DLD1 (cell line): Measurements from ENCODE around the gene KDM2A.

Experiments
- in situ Hi-C: cut with HindIII; loops from 2 replicates; pipeline ENCODE4 v1.10.0; 2017; ENCODE audit warnings: low sequenced_read_pairs

Gene KDM2A

GRCh38 chr11:67270256-67271204 is 151.5 kb downstream of the KDM2A start:
- in situ Hi-C loops, result no loop called here

- in situ Hi-C loops, result no loop called here
These were observed 152.1 kb downstream of the KDM2A start for GRCh38 chr11:67271205-67271540.

DNA sequence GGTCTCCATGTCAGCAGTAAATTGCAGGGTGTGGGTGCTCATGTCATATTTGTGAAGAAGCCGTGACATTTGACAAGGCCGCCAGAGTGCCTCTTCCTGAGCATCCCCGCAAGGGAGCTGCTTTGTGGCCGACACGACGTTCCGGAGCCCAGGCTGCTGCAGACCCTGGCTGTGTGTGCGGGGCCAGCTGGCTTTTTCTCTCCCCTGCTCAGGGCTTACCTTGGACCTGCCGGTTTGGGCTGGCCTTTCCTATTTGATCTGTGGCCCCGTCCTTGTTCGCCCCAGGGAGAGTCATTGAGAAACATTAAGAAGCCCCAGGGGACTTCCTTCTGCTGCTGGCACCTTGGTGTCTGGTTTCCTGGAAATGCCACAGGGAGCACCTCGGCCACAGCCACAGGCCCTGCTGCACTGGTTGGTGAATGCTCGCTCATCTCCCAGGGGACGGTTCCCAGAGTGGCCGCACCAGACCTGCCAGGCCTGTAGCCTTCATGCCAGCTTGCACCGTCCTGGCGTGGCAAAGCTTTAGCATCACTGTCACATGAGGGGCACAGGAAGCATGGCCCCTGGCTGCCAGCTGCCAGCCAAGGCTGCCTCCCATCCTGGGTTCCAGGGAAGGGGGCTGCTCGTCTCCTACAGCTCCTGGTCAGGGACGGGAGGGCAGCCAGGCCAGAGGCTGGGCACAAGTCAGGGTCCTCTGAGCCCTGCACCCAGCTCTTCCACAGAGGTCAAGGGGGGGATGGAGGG is 152.7 kb downstream of the KDM2A start:
- in situ Hi-C loops, result no loop called here

DNA sequence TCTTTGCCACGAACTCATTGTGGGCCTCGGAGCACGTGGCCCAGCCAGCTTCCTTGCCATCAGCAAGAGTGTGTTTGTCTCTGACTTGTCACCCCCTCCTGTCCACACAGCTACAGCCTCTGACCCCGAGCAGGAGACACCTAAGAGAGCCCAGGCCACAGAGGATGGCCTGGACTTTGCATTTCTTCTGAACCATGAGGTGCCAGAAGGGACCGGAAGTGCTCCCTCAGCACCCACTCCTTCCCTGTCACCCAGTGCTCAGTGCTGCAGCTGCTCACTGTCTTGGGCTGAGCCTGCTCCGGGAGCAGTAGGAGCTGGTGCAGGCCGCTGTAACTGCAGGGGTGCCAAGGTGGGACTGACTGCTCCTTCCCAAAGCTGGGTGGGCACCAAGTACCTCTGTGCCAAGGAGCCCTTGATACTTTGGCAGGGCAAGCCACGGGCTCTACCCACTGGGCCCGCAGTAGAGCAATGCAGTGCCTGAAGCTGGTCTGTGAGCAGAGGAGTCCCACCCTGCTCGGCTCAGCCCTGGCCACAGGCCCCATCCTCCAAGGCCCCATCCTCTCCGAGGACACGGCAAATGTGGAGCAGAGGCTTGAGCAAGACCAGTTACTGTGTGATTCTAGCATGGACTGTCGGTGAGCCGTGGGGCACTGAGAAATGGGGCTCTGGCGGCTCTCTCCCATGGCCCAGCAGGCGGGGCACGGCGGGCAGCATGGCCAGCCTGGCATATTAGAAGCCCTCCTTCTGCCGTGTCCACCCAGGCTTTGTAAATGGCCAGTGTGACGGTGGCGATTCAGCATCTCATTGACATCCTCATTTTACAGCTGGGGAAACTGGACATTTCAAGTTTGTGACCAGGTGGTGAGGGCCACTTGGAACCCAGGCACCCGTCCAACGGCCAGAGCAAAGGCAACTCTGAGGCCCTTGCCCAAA is 153.5 kb downstream of the KDM2A start:
- in situ Hi-C loops, result no loop called here

GRCh38 chr11:67273260-67273990 is 154.4 kb downstream of the KDM2A start:
- in situ Hi-C loops, result no loop called here

DNA sequence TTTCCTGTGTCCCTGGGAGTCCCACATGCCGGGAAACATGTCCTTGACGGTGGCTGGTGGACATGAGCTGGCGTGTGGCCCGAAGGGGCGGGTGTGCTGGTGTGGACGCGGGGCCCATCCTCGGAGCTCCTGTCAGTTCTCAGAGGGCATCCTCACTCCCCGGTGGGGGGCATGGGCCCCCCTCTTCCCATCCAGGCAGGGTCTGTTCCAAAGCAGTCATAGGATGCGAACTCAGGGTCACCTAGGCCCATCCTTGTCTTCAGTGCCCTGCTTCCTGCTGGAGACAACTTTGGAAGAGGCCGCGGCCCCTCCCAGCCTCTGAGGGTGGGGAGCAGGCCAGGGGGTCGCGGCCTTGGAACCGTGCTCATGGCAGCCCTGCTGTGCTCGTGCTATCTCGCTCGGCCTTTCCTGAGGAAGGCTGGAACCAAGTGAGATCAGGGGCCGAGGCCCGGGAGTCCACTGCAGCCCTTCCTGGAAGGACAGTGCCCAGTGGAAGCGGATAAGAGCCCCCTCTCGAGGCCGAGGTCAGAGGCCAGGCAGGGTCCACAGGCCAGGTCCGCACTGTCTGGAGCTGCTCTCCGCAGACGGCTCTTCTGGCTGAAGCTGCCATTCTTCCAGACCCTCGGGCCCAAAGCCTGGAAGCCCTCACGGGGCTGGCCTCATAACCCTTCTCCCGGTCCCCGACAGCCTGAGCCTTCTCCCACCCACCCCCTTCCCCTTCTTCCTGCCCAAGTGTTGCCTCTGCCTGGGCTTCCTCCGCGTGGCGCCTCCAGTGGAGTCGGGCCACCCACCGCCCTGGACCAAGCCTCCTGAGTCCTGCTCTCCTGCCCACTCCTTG is 155.9 kb downstream of the KDM2A start:
- in situ Hi-C loops, result no loop called here

DNA sequence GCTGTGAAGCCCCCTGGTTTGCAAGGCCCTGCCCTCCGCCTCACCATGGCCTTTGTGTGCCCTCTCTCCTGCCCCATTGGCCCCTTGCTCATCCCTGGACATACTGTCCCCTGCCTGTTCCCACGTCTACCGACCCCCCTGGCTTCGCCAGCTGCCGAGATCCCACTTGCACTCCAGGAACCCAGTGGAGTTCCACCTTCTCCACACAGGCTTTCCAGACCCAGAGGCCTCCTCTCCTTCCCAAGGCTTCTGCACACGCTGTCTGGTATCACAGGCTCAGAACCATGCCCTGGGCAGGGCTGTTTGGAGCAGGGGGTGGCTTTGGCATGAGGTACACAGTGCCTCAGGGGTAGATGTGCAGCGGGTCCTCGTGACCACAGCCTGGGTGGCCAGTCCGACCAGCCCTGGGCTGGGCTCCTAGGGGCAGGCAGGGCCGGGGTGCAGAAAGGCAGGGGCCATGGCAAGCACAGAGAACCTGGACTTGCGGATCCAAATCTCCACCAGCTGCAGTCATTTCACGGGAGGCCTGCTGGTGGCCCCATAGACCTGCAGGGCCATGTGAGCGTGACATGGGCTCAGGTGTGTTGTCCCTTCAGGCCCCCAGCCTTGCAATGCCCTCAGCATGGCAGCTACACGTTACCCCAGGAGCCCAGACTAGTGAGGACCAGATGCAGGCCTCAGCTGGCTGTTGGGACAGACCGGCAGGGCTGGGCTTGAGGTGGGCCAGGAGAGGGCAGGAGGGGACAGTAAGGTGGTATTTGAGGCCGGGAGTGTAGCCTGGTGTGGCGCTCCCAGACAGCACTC is 156.7 kb downstream of the KDM2A start:
- in situ Hi-C loops, result no loop called here

DNA sequence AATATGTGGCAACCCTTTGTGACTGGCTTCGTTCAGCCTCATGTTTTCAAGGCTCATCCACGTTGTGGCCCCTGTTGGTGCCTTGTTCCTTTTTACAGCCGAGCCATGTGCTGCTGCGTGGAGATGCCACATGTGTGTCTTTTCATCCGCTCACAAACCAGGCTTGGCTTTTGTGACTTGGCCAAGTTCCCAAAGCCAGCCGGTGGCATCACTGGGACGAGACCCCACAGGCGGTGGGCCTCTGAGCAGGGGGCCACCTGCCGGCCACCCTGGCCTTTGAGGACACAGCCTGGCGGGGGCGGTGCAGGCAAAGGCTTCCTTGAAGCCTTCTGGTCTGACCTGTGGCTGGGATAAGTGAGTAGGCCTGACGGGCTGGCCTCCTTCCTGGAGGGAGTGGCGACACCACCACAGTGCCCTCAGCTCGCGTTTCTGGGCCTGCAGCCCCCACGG is 157.7 kb downstream of the KDM2A start:
- in situ Hi-C loops, result no loop called here

GRCh38 chr11:67277231-67277961 is 158.3 kb downstream of the KDM2A start:
- in situ Hi-C loops, result no loop called here

DNA sequence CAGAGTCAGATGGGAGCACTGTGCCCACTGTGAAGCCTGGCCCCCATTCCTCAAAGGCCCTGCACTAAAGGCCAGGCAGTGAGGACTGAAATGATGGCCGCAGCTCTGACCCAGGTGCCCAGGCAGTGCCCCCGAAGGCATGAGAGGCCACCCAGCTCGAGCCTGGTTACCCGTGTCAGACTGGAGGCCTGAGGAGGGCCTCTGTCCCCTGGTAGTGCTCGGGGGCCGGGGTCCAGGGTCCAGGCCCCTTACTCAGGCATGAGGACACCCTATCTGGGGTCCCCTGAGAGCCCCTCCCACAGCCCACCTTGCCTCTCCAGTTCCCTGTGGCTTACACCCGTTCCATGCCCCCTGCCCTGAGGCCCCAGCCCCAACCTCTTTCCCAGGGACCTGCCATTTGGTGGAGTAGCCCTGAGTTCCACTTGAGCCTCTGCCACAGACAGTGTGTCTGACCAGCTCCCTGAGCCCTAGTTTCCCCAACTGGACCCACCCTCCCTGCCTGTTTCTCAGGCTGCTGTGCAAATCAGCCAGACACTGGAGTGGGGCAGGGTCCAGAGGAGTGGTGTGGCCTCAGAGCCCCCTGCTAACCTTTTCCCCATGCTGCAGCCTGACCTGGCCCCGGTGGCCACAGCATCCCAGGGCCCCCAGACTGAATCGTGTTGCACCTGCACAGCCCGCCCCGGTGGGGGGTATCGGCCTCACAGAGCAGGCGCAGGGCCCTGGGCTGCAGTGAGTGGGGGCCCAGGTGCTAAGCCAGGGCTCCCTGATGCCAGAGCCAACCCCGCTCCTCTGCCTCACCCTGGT is 159.3 kb downstream of the KDM2A start:
- in situ Hi-C loops, result no loop called here

DNA sequence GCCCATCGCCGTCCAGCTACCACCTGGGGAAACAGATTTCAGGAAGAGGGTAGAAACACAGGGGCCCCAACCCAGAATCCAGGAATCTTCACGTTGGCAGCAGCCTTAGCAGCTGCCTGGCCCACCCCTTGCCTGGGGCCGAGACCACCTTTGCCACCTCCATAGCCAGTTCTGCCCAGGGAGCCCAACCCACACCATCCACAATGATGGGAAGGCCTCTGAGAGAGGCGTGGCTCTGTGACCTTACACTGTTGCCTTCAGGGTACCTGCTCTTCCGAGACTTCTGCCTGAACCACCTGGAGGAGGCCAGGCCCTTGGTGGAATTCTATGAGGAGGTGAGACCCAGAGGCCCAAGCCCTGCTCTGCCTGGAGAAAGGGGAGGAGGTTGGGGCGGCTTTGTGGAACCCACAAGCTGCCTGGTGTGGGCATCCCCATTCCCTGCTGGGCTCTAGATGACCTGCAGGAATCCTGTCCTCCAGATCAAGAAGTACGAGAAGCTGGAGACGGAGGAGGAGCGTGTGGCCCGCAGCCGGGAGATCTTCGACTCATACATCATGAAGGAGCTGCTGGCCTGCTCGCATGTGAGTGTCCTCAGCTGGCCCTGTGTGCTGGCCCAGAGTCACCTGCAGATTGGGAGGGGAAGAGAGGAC is 160.0 kb downstream of the KDM2A start:
- in situ Hi-C loops, result no loop called here

DNA sequence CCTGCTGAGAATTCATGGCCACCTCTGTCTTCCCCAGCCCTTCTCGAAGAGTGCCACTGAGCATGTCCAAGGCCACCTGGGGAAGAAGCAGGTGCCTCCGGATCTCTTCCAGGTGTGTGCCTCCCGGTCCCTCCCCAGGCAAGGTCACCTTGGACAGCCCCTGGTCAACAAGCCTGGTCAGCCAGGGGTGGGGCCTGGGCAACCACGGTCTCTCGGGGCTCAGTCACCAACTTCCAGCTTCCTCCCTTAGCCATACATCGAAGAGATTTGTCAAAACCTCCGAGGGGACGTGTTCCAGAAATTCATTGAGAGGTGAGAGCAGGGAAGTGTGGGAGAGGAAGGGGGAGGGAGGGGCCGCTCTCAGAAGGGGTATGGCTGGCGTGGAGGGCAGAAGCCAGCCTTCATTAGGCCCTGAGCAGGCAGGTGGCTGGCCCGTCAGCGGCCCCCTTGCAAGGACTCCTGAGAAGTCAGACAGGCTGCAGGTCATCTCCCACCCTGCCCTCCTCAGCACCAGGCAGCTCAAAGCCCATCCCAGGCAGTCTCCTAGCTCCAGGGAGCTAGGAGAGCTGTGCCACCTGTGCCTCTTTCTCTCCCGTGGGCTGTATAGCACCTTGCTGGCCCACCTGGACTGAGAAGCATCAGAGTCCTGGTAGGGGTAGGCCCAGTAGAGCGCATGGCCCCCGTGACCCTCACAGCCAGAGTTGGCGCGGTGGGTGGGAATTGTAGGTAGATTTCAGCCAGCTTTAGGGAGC is 160.7 kb downstream of the KDM2A start:
- in situ Hi-C loops, result no loop called here

DNA sequence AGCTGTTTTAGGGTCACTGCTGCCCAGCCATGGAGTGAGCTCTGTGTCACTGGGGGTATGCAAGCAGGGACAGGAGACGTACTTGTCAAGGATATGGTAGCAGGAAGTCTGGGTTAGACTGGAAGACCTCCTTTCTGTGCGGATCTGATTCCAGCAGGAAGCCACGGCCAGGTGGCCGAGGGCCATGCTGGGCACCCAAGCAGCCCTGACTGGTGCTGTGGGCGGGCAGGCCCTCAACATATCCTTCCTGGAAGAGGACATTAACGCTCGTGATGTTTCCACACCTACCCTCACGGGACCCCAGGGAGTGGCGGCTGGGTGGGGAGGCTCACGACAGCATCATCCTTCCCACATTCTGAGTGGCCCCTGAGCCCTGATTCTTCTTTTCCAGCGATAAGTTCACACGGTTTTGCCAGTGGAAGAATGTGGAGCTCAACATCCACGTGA is 161.3 kb downstream of the KDM2A start:
- in situ Hi-C loops, result no loop called here

DNA sequence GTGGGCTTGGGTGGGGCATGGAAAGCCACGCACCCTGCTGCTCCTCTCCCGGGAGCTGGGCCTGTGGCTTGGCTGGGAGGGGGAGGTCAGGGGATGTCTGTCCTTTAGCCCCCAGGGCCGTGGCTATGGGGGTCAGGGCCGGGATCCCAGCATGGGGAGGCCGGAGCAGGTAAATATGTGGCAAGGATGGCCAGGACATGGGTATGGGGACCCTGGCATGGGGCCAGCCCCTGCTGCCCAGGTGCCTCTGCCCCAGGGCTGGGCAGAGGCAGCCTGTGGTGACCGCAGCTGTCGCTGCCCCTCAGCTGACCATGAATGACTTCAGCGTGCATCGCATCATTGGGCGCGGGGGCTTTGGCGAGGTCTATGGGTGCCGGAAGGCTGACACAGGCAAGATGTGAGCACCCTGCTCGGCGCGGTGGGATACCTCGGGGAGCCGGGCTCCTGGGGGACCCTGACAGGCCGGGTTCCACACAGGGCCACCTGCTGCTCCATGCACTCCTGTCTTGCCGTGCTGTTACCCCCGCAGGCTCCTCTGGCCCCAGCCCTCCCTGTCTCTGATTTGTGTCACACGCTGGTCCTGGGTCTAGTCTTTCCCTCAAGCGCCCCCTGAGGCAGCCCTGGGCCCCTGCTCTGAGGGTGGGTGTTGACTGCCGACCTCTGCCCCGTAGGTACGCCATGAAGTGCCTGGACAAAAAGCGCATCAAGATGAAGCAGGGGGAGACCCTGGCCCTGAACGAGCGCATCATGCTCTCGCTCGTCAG is 161.9 kb downstream of the KDM2A start:
- in situ Hi-C loops, result no loop called here

- in situ Hi-C loops, result no loop called here
These were observed 162.6 kb downstream of the KDM2A start for GRCh38 chr11:67281552-67282150.
